Tibial nerve (tissue), 4 donors: ENCODE measurements around the gene TPRX1. TPM values are rescaled to one million over a fixed set of nuclear protein-coding genes. Genes with fewer than 3 reads are reported as not detected.

Experiments
- DNase-seq, 2 donors: peaks; one replicate each; pipeline ENCODE4 v3.0.0-alpha.2; 2019; ENCODE audit warnings: low spot score in 2 of 2
- H3K27ac ChIP-seq, 4 donors: fragments of 200-600 bp; sonication (generic) in 3 of 4; one replicate each; pipeline ENCODE4 v1.5.1; 2017 to 2019; ENCODE audit warnings: mild to moderate bottlenecking in 1 of 4
- H3K27me3 ChIP-seq, 2 donors: fragments of 200-600 bp; sonication (generic) in 1 of 2; one replicate each; pipeline versions ENCODE4 v1.5.1 to v1.6.0; 2017 to 2019
- H3K36me3 ChIP-seq, 3 donors: fragments of 200-600 bp; sonication (generic); one replicate each; pipeline ENCODE4 v1.5.1; 2018 to 2019
- H3K4me1 ChIP-seq, 4 donors: fragments of 200-600 bp; sonication (generic) in 3 of 4; one replicate each; pipeline ENCODE4 v1.5.1; 2017 to 2019
- H3K4me3 ChIP-seq, 4 donors: fragments of 200-600 bp; sonication (generic) in 3 of 4; one replicate each; pipeline ENCODE4 v1.5.1; 2017 to 2019; ENCODE audit warnings: mild to moderate bottlenecking in 1 of 4, moderate library complexity in 1 of 4
- H3K9me3 ChIP-seq, 4 donors: fragments of 200-600 bp; sonication (generic) in 3 of 4; one replicate each; pipeline ENCODE4 v1.5.1; 2017 to 2019
- EP300 ChIP-seq, 2 donors: sonication (generic); formaldehyde crosslinking; IDR thresholded peaks; one replicate each; pipeline ENCODE4 v1.6.1; 2017; ENCODE audit warnings: antibody characterized with exemption in 2 of 2, mild to moderate bottlenecking in 1 of 2
- POLR2A ChIP-seq, 2 donors: fragments of 450-650 bp; IDR thresholded peaks; one replicate each; pipeline ENCODE4 v1.6.1; 2017; ENCODE audit warnings: antibody characterized with exemption in 2 of 2, mild to moderate bottlenecking in 2 of 2, moderate library complexity in 2 of 2
- WGBS, 2 donors: methylation state at CpG; one replicate each; pipeline ENCODE4 v1.1.5; 2018; 5-methylcytosine and 5-hydroxymethylcytosine counted together
- total RNA-seq, 4 donors: library from RNA; depleted of rRNA; stranded (reverse); fragments of >200 nt; gene quantifications; one replicate each; pipeline ENCODE4 v1.1.0, GENCODE V29; 2016
- TF ChIP-seq, protein P1 (sequence below), 5 experiments: fragments of 200-600 bp in 3 of 5; fragments of 450-650 bp in 2 of 5; sonication (generic) in 3 of 5; IDR thresholded peaks; one replicate each; pipeline ENCODE4 v1.5.1; 2016 to 2019; ENCODE audit warnings: antibody characterized with exemption in 5 of 5, mild to moderate bottlenecking in 3 of 5, moderate library complexity in 2 of 5

The TPRX1 gene
- total RNA-seq, 4 donors from 2014 or later, result not detected

DNA sequence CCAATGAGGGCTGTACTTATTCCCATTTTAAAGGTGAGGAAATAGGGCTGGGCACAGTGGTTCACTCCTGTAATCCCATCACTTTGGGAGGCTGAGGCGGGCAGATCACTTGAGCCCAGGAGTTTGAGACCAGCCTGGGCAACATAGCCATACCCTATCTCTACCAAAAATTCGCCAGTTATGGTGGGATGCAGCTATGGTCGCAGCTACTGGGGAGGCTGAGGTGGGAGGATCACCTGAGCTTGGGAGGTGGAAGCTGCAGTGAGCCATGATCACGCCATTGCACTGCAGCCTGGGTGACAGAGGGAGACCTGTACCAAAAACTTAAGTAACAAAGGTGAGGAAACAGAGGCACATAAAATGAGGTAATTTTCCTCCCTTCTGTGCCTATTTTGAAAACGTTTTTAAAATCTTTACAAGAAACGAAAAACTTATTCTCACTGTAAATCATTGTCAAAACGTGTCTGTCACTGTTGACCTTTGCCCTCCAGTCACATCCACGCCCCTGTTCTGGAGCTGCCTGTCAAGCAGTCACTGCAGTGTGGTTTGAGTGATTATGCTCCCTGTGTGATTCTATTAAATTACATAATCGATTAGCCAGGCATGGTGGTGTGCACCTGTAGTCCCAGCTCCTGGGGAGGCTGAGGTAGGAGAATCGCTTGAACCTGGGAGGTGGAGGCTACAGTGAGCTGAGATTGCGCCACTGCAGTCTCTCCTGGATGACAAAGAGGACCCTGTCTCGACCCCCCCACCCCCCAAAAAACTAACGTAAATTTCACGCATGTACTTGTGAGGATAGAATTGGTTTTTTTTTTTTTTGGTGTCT lies 46.5 kb downstream of the TPRX1 start:
- no peak overlapping the region for H3K4me3 ChIP-seq
- no peak for DNase-seq
- peak overlapping the region in 1 of 4 donors; percentile 56 for H3K27ac ChIP-seq
- WGBS, 2 donors, result 80 to 83% methylated on average over 14 of the region's 14 CpGs
- TF ChIP-seq, protein P1, sequence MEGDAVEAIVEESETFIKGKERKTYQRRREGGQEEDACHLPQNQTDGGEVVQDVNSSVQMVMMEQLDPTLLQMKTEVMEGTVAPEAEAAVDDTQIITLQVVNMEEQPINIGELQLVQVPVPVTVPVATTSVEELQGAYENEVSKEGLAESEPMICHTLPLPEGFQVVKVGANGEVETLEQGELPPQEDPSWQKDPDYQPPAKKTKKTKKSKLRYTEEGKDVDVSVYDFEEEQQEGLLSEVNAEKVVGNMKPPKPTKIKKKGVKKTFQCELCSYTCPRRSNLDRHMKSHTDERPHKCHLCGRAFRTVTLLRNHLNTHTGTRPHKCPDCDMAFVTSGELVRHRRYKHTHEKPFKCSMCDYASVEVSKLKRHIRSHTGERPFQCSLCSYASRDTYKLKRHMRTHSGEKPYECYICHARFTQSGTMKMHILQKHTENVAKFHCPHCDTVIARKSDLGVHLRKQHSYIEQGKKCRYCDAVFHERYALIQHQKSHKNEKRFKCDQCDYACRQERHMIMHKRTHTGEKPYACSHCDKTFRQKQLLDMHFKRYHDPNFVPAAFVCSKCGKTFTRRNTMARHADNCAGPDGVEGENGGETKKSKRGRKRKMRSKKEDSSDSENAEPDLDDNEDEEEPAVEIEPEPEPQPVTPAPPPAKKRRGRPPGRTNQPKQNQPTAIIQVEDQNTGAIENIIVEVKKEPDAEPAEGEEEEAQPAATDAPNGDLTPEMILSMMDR (IDR thresholded peaks at IDR 0.05), result no peak
- TF ChIP-seq EP300 (IDR thresholded peaks at IDR 0.05), result no peak
- no peak for TF ChIP-seq POLR2A (IDR thresholded peaks at IDR 0.05)
- peaks cover 0 to 4% (median 0%) of the 10 kb centered on the region in 4 donors for H3K4me1 ChIP-seq
- no peaks in the 10 kb centered on the region for H3K9me3 ChIP-seq
- H3K36me3 ChIP-seq, result peaks cover 10 to 78% (median 52%) of the 10 kb centered on the region in 3 donors
- no peaks in the 10 kb centered on the region for H3K27me3 ChIP-seq

GRCh38 chr19:47756953-47757608 lies 47.3 kb downstream of the TPRX1 start:
- Histone ChIP-seq H3K27me3 (no peaks in the 10 kb centered on the region), H3K36me3 (peaks cover 10 to 85% (median 59%) of the 10 kb centered on the region in 3 donors)

DNA sequence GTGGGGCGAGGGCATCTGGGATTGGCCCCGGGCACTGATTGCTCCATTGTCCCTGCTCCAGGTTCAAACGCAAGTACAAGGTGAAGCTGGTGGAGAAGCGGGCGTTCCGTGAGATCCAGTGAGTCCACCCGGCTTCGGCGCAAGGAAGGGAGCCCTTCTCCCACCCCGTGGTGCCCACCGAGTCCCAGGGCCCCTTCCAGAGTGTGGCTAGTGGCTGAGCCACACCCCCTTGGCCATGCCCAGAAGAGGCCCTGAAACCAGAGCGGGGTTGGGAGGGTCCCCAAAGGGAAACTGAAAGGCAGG lies 47.8 kb downstream of the TPRX1 start:
- 93 to 100% methylated on average over 3 to 12 of the region's 12 CpGs for WGBS, 2 donors
- peak overlapping the region in 1 of 4 donors; percentile 34 for H3K27ac ChIP-seq
- no peaks in the 10 kb centered on the region for H3K4me1 ChIP-seq
- DNase-seq, result no peak
- H3K36me3 ChIP-seq, result peaks cover 10 to 90% (median 63%) of the 10 kb centered on the region in 3 donors
- TF ChIP-seq POLR2A (IDR thresholded peaks at IDR 0.05), result no peak
- TF ChIP-seq, protein P1 (IDR thresholded peaks at IDR 0.05), result no peak
- no peak for TF ChIP-seq EP300 (IDR thresholded peaks at IDR 0.05)
- H3K9me3 ChIP-seq, result no peaks in the 10 kb centered on the region
- no peak overlapping the region for H3K4me3 ChIP-seq
- H3K27me3 ChIP-seq, result no peaks in the 10 kb centered on the region

More at GRCh38 chr19:47756953-47757608, 47.3 kb downstream of the TPRX1 start:
- no peak for DNase-seq
- WGBS, 2 donors, result 73 to 86% methylated on average over 22 of the region's 22 CpGs
- Histone ChIP-seq H3K4me1 (no peaks in the 10 kb centered on the region), H3K27ac (peak overlapping the region in 1 of 4 donors; percentile 56), H3K9me3 (no peaks in the 10 kb centered on the region), H3K4me3 (no peak overlapping the region)
- TF ChIP-seq POLR2A (IDR thresholded peaks at IDR 0.05) (no peak), EP300 (IDR thresholded peaks at IDR 0.05) (no peak)
- TF ChIP-seq, protein P1 (IDR thresholded peaks at IDR 0.05), result no peak

- 87 to 93% methylated on average over 15 to 28 of the region's 28 CpGs for WGBS, 2 donors
- no peak for DNase-seq
- Histone ChIP-seq H3K27ac (no peak overlapping the region), H3K36me3 (peaks cover 10 to 96% (median 68%) of the 10 kb centered on the region in 3 donors), H3K4me1 (no peaks in the 10 kb centered on the region), H3K4me3 (no peak overlapping the region), H3K27me3 (no peaks in the 10 kb centered on the region), H3K9me3 (no peaks in the 10 kb centered on the region)
- TF ChIP-seq, protein P1 (IDR thresholded peaks at IDR 0.05), result no peak
- TF ChIP-seq POLR2A (IDR thresholded peaks at IDR 0.05) (no peak), EP300 (IDR thresholded peaks at IDR 0.05) (no peak)
Observed at GRCh38 chr19:47755762-47756626, 48.4 kb downstream of the TPRX1 start.
